ENCODE results near the gene ATP5F1D.
A peak's percentile ranks its signal among the peaks of the same experiment; 100 is the strongest.
"Not testable (repeated sequence)": the region's sequence is repeated elsewhere in the genome, so short reads cannot be mapped to it uniquely, and the experiment has no call there.

The ATP5F1D gene

GRCh38 chr19:1245494-1246264 lies 4.1 kb downstream of the ATP5F1D start:
- Histone ChIP-seq H3K79me2 (ENCODE audit: insufficient read depth, low read depth) (peaks cover 9% of the 10 kb centered on the region; the same call in 1 of the 2 replicates), H3K4me3 (IDR thresholded peaks at IDR 0.05; ENCODE audit: insufficient read depth, low read depth, low read length) (no peak overlapping the region), H4K20me1 (ENCODE audit: insufficient read depth) (no peaks in the 10 kb centered on the region), H2AFZ (ENCODE audit: low read depth) (no peak overlapping the region), H3K9ac (no peak overlapping the region), H3K4me1 (ENCODE audit: low read depth, poor library complexity, severe bottlenecking) (peaks cover 37% of the 10 kb centered on the region), H3K4me2 (no peak overlapping the region), H3K27ac (no peak overlapping the region), H3K36me3 (ENCODE audit: insufficient read depth) (no peaks in the 10 kb centered on the region), H3K27me3 (ENCODE audit: insufficient read depth, low read depth) (no peaks in the 10 kb centered on the region)
- TF ChIP-seq, protein P1, sequence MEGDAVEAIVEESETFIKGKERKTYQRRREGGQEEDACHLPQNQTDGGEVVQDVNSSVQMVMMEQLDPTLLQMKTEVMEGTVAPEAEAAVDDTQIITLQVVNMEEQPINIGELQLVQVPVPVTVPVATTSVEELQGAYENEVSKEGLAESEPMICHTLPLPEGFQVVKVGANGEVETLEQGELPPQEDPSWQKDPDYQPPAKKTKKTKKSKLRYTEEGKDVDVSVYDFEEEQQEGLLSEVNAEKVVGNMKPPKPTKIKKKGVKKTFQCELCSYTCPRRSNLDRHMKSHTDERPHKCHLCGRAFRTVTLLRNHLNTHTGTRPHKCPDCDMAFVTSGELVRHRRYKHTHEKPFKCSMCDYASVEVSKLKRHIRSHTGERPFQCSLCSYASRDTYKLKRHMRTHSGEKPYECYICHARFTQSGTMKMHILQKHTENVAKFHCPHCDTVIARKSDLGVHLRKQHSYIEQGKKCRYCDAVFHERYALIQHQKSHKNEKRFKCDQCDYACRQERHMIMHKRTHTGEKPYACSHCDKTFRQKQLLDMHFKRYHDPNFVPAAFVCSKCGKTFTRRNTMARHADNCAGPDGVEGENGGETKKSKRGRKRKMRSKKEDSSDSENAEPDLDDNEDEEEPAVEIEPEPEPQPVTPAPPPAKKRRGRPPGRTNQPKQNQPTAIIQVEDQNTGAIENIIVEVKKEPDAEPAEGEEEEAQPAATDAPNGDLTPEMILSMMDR (conservative IDR thresholded peaks at IDR 0.05; ENCODE audit: low read depth, low read length), result no peak

- H3K36me3 ChIP-seq (ENCODE audit: insufficient read depth); H3K79me2 ChIP-seq (ENCODE audit: insufficient read depth, low read depth); H3K9ac ChIP-seq; H2AFZ ChIP-seq (ENCODE audit: low read depth); H3K4me2 ChIP-seq; H3K4me3 ChIP-seq (IDR thresholded peaks at IDR 0.05; ENCODE audit: insufficient read depth, low read depth, low read length); H3K27ac ChIP-seq; H4K20me1 ChIP-seq (ENCODE audit: insufficient read depth); H3K27me3 ChIP-seq (ENCODE audit: insufficient read depth, low read depth): not testable (repeated sequence)
- peaks cover 30% of the 10 kb centered on the region for H3K4me1 ChIP-seq (ENCODE audit: low read depth, poor library complexity, severe bottlenecking)
These were observed 4.9 kb downstream of the ATP5F1D start for GRCh38 chr19:1246265-1247087.

GRCh38 chr19:1247748-1248138 lies 6.2 kb downstream of the ATP5F1D start:
- H3K27me3 ChIP-seq (ENCODE audit: insufficient read depth, low read depth), result no peaks in the 10 kb centered on the region
- H3K4me1 ChIP-seq (ENCODE audit: low read depth, poor library complexity, severe bottlenecking), result peaks cover 30% of the 10 kb centered on the region
- peak overlapping the region; percentile 26; the same call in 1 of the 2 replicates for H2AFZ ChIP-seq (ENCODE audit: low read depth)
- peak overlapping the region; percentile 91 for H3K27ac ChIP-seq
- no peaks in the 10 kb centered on the region for H3K36me3 ChIP-seq (ENCODE audit: insufficient read depth)
- H3K79me2 ChIP-seq (ENCODE audit: insufficient read depth, low read depth), result no peaks in the 10 kb centered on the region; the same call in 1 of the 2 replicates
- H3K9ac ChIP-seq, result peak overlapping the region; percentile 14; the same call in 1 of the 2 replicates
- TF ChIP-seq, protein P1 (conservative IDR thresholded peaks at IDR 0.05; ENCODE audit: low read depth, low read length), result no peak
- H3K4me2 ChIP-seq, result peak overlapping the region; percentile 46; the same call in 1 of the 2 replicates
- no peaks in the 10 kb centered on the region for H4K20me1 ChIP-seq (ENCODE audit: insufficient read depth)
- H3K4me3 ChIP-seq (IDR thresholded peaks at IDR 0.05; ENCODE audit: insufficient read depth, low read depth, low read length), result no peak overlapping the region

- Histone ChIP-seq H3K36me3 (ENCODE audit: insufficient read depth) (no peaks in the 10 kb centered on the region), H3K27me3 (ENCODE audit: insufficient read depth, low read depth) (no peaks in the 10 kb centered on the region), H3K79me2 (ENCODE audit: insufficient read depth, low read depth) (no peaks in the 10 kb centered on the region; the same call in 1 of the 2 replicates), H4K20me1 (ENCODE audit: insufficient read depth) (no peaks in the 10 kb centered on the region), H3K27ac (peak within 1 kb of the TSS; percentile 91), H2AFZ (ENCODE audit: low read depth) (peak within 1 kb of the TSS; percentile 47; the same call in 1 of the 2 replicates), H3K4me2 (peak within 1 kb of the TSS; percentile 46; the same call in 1 of the 2 replicates), H3K4me3 (IDR thresholded peaks at IDR 0.05; ENCODE audit: insufficient read depth, low read depth, low read length) (no peak within 1 kb of the TSS), H3K9ac (peak within 1 kb of the TSS; percentile 87), H3K4me1 (ENCODE audit: low read depth, poor library complexity, severe bottlenecking) (peaks cover 26% of the 10 kb centered on the region)
- TF ChIP-seq, protein P1 (conservative IDR thresholded peaks at IDR 0.05; ENCODE audit: low read depth, low read length), result no peak; the same call in 1 of the 2 replicates
These were observed 6.7 kb downstream of the ATP5F1D start, which contains the start of gene MIDN for GRCh38 chr19:1248139-1248785. Gene MIDN (plus strand): TSS chr19:1248583. CDS start chr19:1250297, 1,714 bp downstream.
